Measurements from ENCODE around the gene RBM42.

Gene RBM42

GRCh38 chr19:35665157-35665556 lies 36.3 kb downstream of the RBM42 start:
- Histone ChIP-seq H3K9me3 (ENCODE audit: control insufficient read depth, low read length) (no peaks in the 10 kb centered on the region), H3K4me1 (ENCODE audit: control insufficient read depth, insufficient read depth, low read length, poor library complexity, severe bottlenecking) (no peaks in the 10 kb centered on the region), H3K27ac (ENCODE audit: insufficient read depth, low read length, poor library complexity, severe bottlenecking) (no peak overlapping the region), H3K4me3 (ENCODE audit: insufficient read depth, low read depth, low read length, poor library complexity, severe bottlenecking) (no peak overlapping the region), H3K36me3 (ENCODE audit: control insufficient read depth, insufficient read depth, low read length) (no peaks in the 10 kb centered on the region), H3K27me3 (replicated peaks; ENCODE audit: control insufficient read depth, insufficient read depth, low read length, poor library complexity, severe bottlenecking) (no peaks in the 10 kb centered on the region)
- no peak for DNase-seq

- H3K9me3 ChIP-seq (ENCODE audit: control insufficient read depth, low read length): no peaks in the 10 kb centered on the region
- H3K4me3 ChIP-seq (ENCODE audit: insufficient read depth, low read depth, low read length, poor library complexity, severe bottlenecking): no peak overlapping the region
- H3K4me1 ChIP-seq (ENCODE audit: control insufficient read depth, insufficient read depth, low read length, poor library complexity, severe bottlenecking): no peaks in the 10 kb centered on the region
- DNase-seq: no peak
- H3K36me3 ChIP-seq (ENCODE audit: control insufficient read depth, insufficient read depth, low read length): no peaks in the 10 kb centered on the region
- no peaks in the 10 kb centered on the region for H3K27me3 ChIP-seq (replicated peaks; ENCODE audit: control insufficient read depth, insufficient read depth, low read length, poor library complexity, severe bottlenecking)
- no peak overlapping the region for H3K27ac ChIP-seq (ENCODE audit: insufficient read depth, low read length, poor library complexity, severe bottlenecking)
Observed at GRCh38 chr19:35665604-35666003, 36.8 kb downstream of the RBM42 start.

- Histone ChIP-seq H3K27ac (ENCODE audit: insufficient read depth, low read length, poor library complexity, severe bottlenecking) (no peak within 1 kb of the TSS), H3K36me3 (ENCODE audit: control insufficient read depth, insufficient read depth, low read length) (no peaks in the 10 kb centered on the region), H3K9me3 (ENCODE audit: control insufficient read depth, low read length) (no peaks in the 10 kb centered on the region), H3K4me1 (ENCODE audit: control insufficient read depth, insufficient read depth, low read length, poor library complexity, severe bottlenecking) (no peaks in the 10 kb centered on the region), H3K4me3 (ENCODE audit: insufficient read depth, low read depth, low read length, poor library complexity, severe bottlenecking) (no peak within 1 kb of the TSS), H3K27me3 (replicated peaks; ENCODE audit: control insufficient read depth, insufficient read depth, low read length, poor library complexity, severe bottlenecking) (no peaks in the 10 kb centered on the region)
- no peak for DNase-seq
Observed at GRCh38 chr19:35666251-35666913, 37.5 kb downstream of the RBM42 start, which contains the start of gene UPK1A. TSS of gene UPK1A (plus strand) at chr19:35666517. CDS start at chr19:35666813, 296 bp downstream.

GRCh38 chr19:35669566-35669965 lies 40.7 kb downstream of the RBM42 start:
- H3K27ac ChIP-seq (ENCODE audit: insufficient read depth, low read length, poor library complexity, severe bottlenecking): no peak overlapping the region
- no peaks in the 10 kb centered on the region for H3K27me3 ChIP-seq (replicated peaks; ENCODE audit: control insufficient read depth, insufficient read depth, low read length, poor library complexity, severe bottlenecking)
- no peaks in the 10 kb centered on the region for H3K9me3 ChIP-seq (ENCODE audit: control insufficient read depth, low read length)
- no peaks in the 10 kb centered on the region for H3K36me3 ChIP-seq (ENCODE audit: control insufficient read depth, insufficient read depth, low read length)
- no peak overlapping the region for H3K4me3 ChIP-seq (ENCODE audit: insufficient read depth, low read depth, low read length, poor library complexity, severe bottlenecking)
- H3K4me1 ChIP-seq (ENCODE audit: control insufficient read depth, insufficient read depth, low read length, poor library complexity, severe bottlenecking): peaks cover 8% of the 10 kb centered on the region
- DNase-seq: no peak

- no peaks in the 10 kb centered on the region for H3K27me3 ChIP-seq (replicated peaks; ENCODE audit: control insufficient read depth, insufficient read depth, low read length, poor library complexity, severe bottlenecking)
- H3K4me3 ChIP-seq (ENCODE audit: insufficient read depth, low read depth, low read length, poor library complexity, severe bottlenecking): no peak overlapping the region
- H3K4me1 ChIP-seq (ENCODE audit: control insufficient read depth, insufficient read depth, low read length, poor library complexity, severe bottlenecking): peaks cover 8% of the 10 kb centered on the region
- no peaks in the 10 kb centered on the region for H3K9me3 ChIP-seq (ENCODE audit: control insufficient read depth, low read length)
- no peaks in the 10 kb centered on the region for H3K36me3 ChIP-seq (ENCODE audit: control insufficient read depth, insufficient read depth, low read length)
- H3K27ac ChIP-seq (ENCODE audit: insufficient read depth, low read length, poor library complexity, severe bottlenecking): no peak overlapping the region
- no peak for DNase-seq
Observed at GRCh38 chr19:35669974-35670373, 41.1 kb downstream of the RBM42 start.

- Histone ChIP-seq H3K9me3 (ENCODE audit: control insufficient read depth, low read length) (no peaks in the 10 kb centered on the region), H3K27ac (ENCODE audit: insufficient read depth, low read length, poor library complexity, severe bottlenecking) (no peak overlapping the region), H3K4me3 (ENCODE audit: insufficient read depth, low read depth, low read length, poor library complexity, severe bottlenecking) (no peak overlapping the region), H3K36me3 (ENCODE audit: control insufficient read depth, insufficient read depth, low read length) (no peaks in the 10 kb centered on the region), H3K27me3 (replicated peaks; ENCODE audit: control insufficient read depth, insufficient read depth, low read length, poor library complexity, severe bottlenecking) (no peaks in the 10 kb centered on the region), H3K4me1 (ENCODE audit: control insufficient read depth, insufficient read depth, low read length, poor library complexity, severe bottlenecking) (peaks cover 8% of the 10 kb centered on the region)
- no peak for DNase-seq
Observed at GRCh38 chr19:35670686-35671085, 41.9 kb downstream of the RBM42 start.

- H3K27me3 ChIP-seq (replicated peaks; ENCODE audit: control insufficient read depth, insufficient read depth, low read length, poor library complexity, severe bottlenecking): no peaks in the 10 kb centered on the region
- H3K4me1 ChIP-seq (ENCODE audit: control insufficient read depth, insufficient read depth, low read length, poor library complexity, severe bottlenecking): peaks cover 8% of the 10 kb centered on the region
- H3K9me3 ChIP-seq (ENCODE audit: control insufficient read depth, low read length): no peaks in the 10 kb centered on the region
- H3K36me3 ChIP-seq (ENCODE audit: control insufficient read depth, insufficient read depth, low read length): no peaks in the 10 kb centered on the region
- H3K27ac ChIP-seq (ENCODE audit: insufficient read depth, low read length, poor library complexity, severe bottlenecking): no peak overlapping the region
- H3K4me3 ChIP-seq (ENCODE audit: insufficient read depth, low read depth, low read length, poor library complexity, severe bottlenecking): no peak overlapping the region
- DNase-seq: no peak
Observed at GRCh38 chr19:35671818-35672217, 43.0 kb downstream of the RBM42 start.

- no peaks in the 10 kb centered on the region for H3K27me3 ChIP-seq (replicated peaks; ENCODE audit: control insufficient read depth, insufficient read depth, low read length, poor library complexity, severe bottlenecking)
- H3K4me3 ChIP-seq (ENCODE audit: insufficient read depth, low read depth, low read length, poor library complexity, severe bottlenecking): peak overlapping the region; percentile 52
- H3K9me3 ChIP-seq (ENCODE audit: control insufficient read depth, low read length): no peaks in the 10 kb centered on the region
- peaks cover 8% of the 10 kb centered on the region for H3K4me1 ChIP-seq (ENCODE audit: control insufficient read depth, insufficient read depth, low read length, poor library complexity, severe bottlenecking)
- DNase-seq: peak; percentile 4 to 5 (median 5)
- H3K27ac ChIP-seq (ENCODE audit: insufficient read depth, low read length, poor library complexity, severe bottlenecking): no peak overlapping the region
- H3K36me3 ChIP-seq (ENCODE audit: control insufficient read depth, insufficient read depth, low read length): no peaks in the 10 kb centered on the region
Observed at GRCh38 chr19:35673121-35673804, 44.4 kb downstream of the RBM42 start.

GRCh38 chr19:35675589-35676140 lies 46.8 kb downstream of the RBM42 start:
- peaks cover 8% of the 10 kb centered on the region for H3K4me1 ChIP-seq (ENCODE audit: control insufficient read depth, insufficient read depth, low read length, poor library complexity, severe bottlenecking)
- no peaks in the 10 kb centered on the region for H3K9me3 ChIP-seq (ENCODE audit: control insufficient read depth, low read length)
- no peak overlapping the region for H3K27ac ChIP-seq (ENCODE audit: insufficient read depth, low read length, poor library complexity, severe bottlenecking)
- no peak for DNase-seq
- no peaks in the 10 kb centered on the region for H3K27me3 ChIP-seq (replicated peaks; ENCODE audit: control insufficient read depth, insufficient read depth, low read length, poor library complexity, severe bottlenecking)
- no peaks in the 10 kb centered on the region for H3K36me3 ChIP-seq (ENCODE audit: control insufficient read depth, insufficient read depth, low read length)
- no peak overlapping the region for H3K4me3 ChIP-seq (ENCODE audit: insufficient read depth, low read depth, low read length, poor library complexity, severe bottlenecking)

Measured in effector memory CD4-positive, alpha-beta T cell (primary cell).